K562 (cell line): ENCODE results near the gene DPM1. TPM values are rescaled to one million over a fixed set of nuclear protein-coding genes. Genes with fewer than 3 reads are reported as not detected.

Source experiments
- ATAC-seq: fragments of 200-7000 bp; cut with Tn5 transposase; 3 replicates; pipeline ENCODE4 v1.9.1; 2020; ENCODE audit warnings: moderate library complexity
- BruUV-seq: library from RNA; stranded (reverse); fragments of 400-500 nt; replicated peaks from 2 replicates; lab custom pipeline; 2021; lab: Mats Ljungman, UMichigan
- CTCF ChIA-PET: fragments of 300-600 bp; formaldehyde crosslinking; extraction: SDS; loops from one replicate; lab custom pipeline; 2021; ENCODE audit warnings: low intra/inter-chr PET ratio; lab: Yijun Ruan, JAX
- POLR2A ChIA-PET: fragments of 300-600, 350-650 bp; sonication (Branson Sonifier 250); formaldehyde crosslinking; extraction: SDS; loops from one replicate; lab custom pipeline; 2021; ENCODE audit warnings: antibody characterized with exemption, inconsistent platforms; lab: Yijun Ruan, JAX
- DNase-seq, 4 experiments: peaks; one replicate each; pipeline versions ENCODE4 v3.0.0 to v3.0.0-alpha.2; 2011 to 2018; ENCODE audit warnings: low spot score in 3 of 4, mixed read lengths in 3 of 4; ENCODE audit errors: extremely low read depth in 1 of 4
- FAIRE-seq: peaks from 2 replicates; lab custom pipeline; 2011; peaks lifted over from hg19 to GRCh38; lab: Jason Lieb, UNC
- H2AFZ ChIP-seq: 2 replicates; pipeline ENCODE4 v1.6.0; 2011; ENCODE audit warnings: low read depth, low read length, control low read depth, inconsistent platforms
- H3K27ac ChIP-seq: fragments of 200-600 bp; 3 replicates; pipeline ENCODE4 v1.8.0; 2011; ENCODE audit warnings: low read depth, mild to moderate bottlenecking, control low read depth, inconsistent platforms, low read length, moderate library complexity, mixed read lengths; ENCODE audit errors: extremely low read depth
- H3K27me3 ChIP-seq, 2 experiments: fragments of 300-600 bp in 1 of 2; 2 replicates in 1 of 2; 3 replicates in 1 of 2; pipeline versions ENCODE4 v1.6.0 to v1.8.0; 2011; ENCODE audit warnings: inconsistent platforms in 2 of 2, low read length in 2 of 2, mild to moderate bottlenecking in 1 of 2, mixed read lengths in 1 of 2, moderate library complexity in 1 of 2; ENCODE audit not compliant: control insufficient read depth in 2 of 2, insufficient read depth in 2 of 2
- H3K36me3 ChIP-seq: fragments of 300-600 bp; 3 replicates; pipeline ENCODE4 v1.8.0; 2011; ENCODE audit warnings: mild to moderate bottlenecking, low read length, inconsistent platforms; ENCODE audit not compliant: control insufficient read depth, insufficient read depth
- H3K4me1 ChIP-seq, 2 experiments: fragments of 200-600 bp in 1 of 2; replicated peaks in 1 of 2; 2 replicates in 1 of 2; 3 replicates in 1 of 2; pipeline versions ENCODE4 v1.5.1 to v1.8.0; 2011; ENCODE audit warnings: inconsistent platforms in 2 of 2, low read length in 2 of 2, mild to moderate bottlenecking in 1 of 2, mixed read lengths in 1 of 2, moderate library complexity in 1 of 2; ENCODE audit not compliant: control insufficient read depth in 2 of 2, insufficient read depth in 2 of 2
- H3K4me2 ChIP-seq: 2 replicates; pipeline ENCODE4 v1.6.1; 2011; ENCODE audit warnings: low read length, control low read depth, inconsistent platforms, mixed read lengths; ENCODE audit not compliant: insufficient read depth
- H3K4me3 ChIP-seq: fragments of 200-600 bp; sonication (generic), shearing (Covaris generic); 2 replicates; pipeline ENCODE4 v1.5.1; 2016; ENCODE audit warnings: control low read depth, inconsistent platforms
- H3K79me2 ChIP-seq: fragments of 200-600 bp; 3 replicates; pipeline ENCODE4 v1.8.0; 2011; ENCODE audit warnings: low read length, inconsistent platforms; ENCODE audit not compliant: control insufficient read depth, insufficient read depth
- H3K9ac ChIP-seq, 2 experiments: 2 replicates each; pipeline versions ENCODE4 v1.6.0 to v1.6.1; 2011; ENCODE audit warnings: low read depth in 2 of 2, low read length in 2 of 2, control low read depth in 1 of 2, inconsistent platforms in 1 of 2, mild to moderate bottlenecking in 1 of 2, mixed read lengths in 1 of 2; ENCODE audit not compliant: insufficient read depth in 1 of 2
- H3K9me1 ChIP-seq: one replicate; pipeline ENCODE4 v1.6.0; 2011; ENCODE audit warnings: inconsistent platforms, mild to moderate bottlenecking, low read length, moderate library complexity; ENCODE audit not compliant: control insufficient read depth, insufficient read depth
- H3K9me3 ChIP-seq: replicated peaks from 2 replicates; pipeline ENCODE4 v1.5.1; 2011; ENCODE audit warnings: low read depth, low read length, inconsistent platforms; ENCODE audit not compliant: control insufficient read depth, insufficient read depth
- H4K20me1 ChIP-seq: replicated peaks from 2 replicates; pipeline ENCODE4 v1.6.1; 2011; ENCODE audit warnings: low read length, inconsistent platforms, mixed read lengths; ENCODE audit not compliant: control insufficient read depth, insufficient read depth
- EHMT2 ChIP-seq: fragments of 450-650 bp; IDR thresholded peaks from 2 replicates; pipeline ENCODE4 v1.6.1; 2018; ENCODE audit warnings: antibody characterized with exemption
- EP300 ChIP-seq: IDR thresholded peaks from 2 replicates; pipeline ENCODE4 v1.6.1; 2012; ENCODE audit warnings: low read length, improper control_type of control experiment
- FOXK1 ChIP-seq: sonication (generic); formaldehyde crosslinking; IDR thresholded peaks from 2 replicates; pipeline ENCODE4 v1.8.0; 2022; ENCODE audit warnings: missing genetic modification reagents, mild to moderate bottlenecking, borderline replicate concordance
- LCOR ChIP-seq: sonication (generic); formaldehyde crosslinking; IDR thresholded peaks from 2 replicates; pipeline ENCODE4 v1.8.0; 2022; ENCODE audit warnings: mild to moderate bottlenecking, missing genetic modification reagents
- NCOA6 ChIP-seq: fragments of 450-650 bp; IDR thresholded peaks from 2 replicates; pipeline ENCODE4 v1.6.1; 2017; ENCODE audit warnings: mild to moderate bottlenecking
- NRF1 ChIP-seq, 2 experiments: fragments of 450-650 bp; IDR thresholded peaks in 1 of 2; conservative IDR thresholded peaks in 1 of 2; 2 replicates each; pipeline ENCODE4 v1.6.1; 2014; ENCODE audit warnings: mild to moderate bottlenecking in 2 of 2
- STAT5A ChIP-seq: IDR thresholded peaks from 2 replicates; pipeline ENCODE4 v1.6.1; 2012; ENCODE audit warnings: low read length, inconsistent platforms, borderline replicate concordance
- ZBTB40 ChIP-seq, 2 experiments: fragments of 450-650 bp in 1 of 2; sonication (generic) in 1 of 2; formaldehyde crosslinking in 1 of 2; IDR thresholded peaks; 2 replicates each; pipeline versions ENCODE4 v1.7.1 to v1.9.0; 2016 to 2022; ENCODE audit warnings: inconsistent platforms in 1 of 2, mild to moderate bottlenecking in 1 of 2, missing genetic modification reagents in 1 of 2
- ZNF395 ChIP-seq: fragments of 200-800 bp; sonication (Bioruptor generic); IDR thresholded peaks from 2 replicates; pipeline ENCODE4 v1.6.1; 2017; ENCODE audit warnings: missing genetic modification characterization, missing compliant biosample characterization
- ZNF644 ChIP-seq: fragments of 200-800 bp; sonication (Bioruptor generic); IDR thresholded peaks from 2 replicates; pipeline ENCODE4 v1.6.1; 2016; ENCODE audit warnings: low read depth, missing genetic modification characterization, missing compliant biosample characterization
- WGBS: fragments of 100-300 bp; shearing (Covaris generic); methylation state at CpG from one replicate; pipeline ENCODE4 v1.1.6; 2016; ENCODE audit warnings: low coverage, mixed read lengths; ENCODE audit not compliant: insufficient coverage; ENCODE audit errors: missing lambda C conversion rate; 5-methylcytosine and 5-hydroxymethylcytosine counted together
- in situ Hi-C: fragments of 300-500 bp; cut with MboI; formaldehyde crosslinking; loops from 4 replicates; pipeline ENCODE4 v1.15.0; 2018; ENCODE audit warnings: inconsistent platforms, mixed read lengths
- intact Hi-C: fragments of 100-400 bp; cut with micrococcal nuclease; formaldehyde crosslinking; loops from 2 replicates; pipeline ENCODE4 v1.14.2; 2022
- polyA plus RNA-seq, 8 experiments: library from polyadenylated mRNA; depleted of rRNA in 4 of 8; stranded (reverse) in 5 of 8; unstranded in 3 of 8; fragments of >200 nt; fragmentation: Nextera tagmentation in 2 of 8; fragmentation: Illumina TruSeq in 1 of 8; extraction: Ambion mirVana in 2 of 8; extraction: Trizol in 1 of 8; gene quantifications; 2 replicates each; pipeline versions ENCODE4 v1.2.1 to v1.2.3, GENCODE V29; 2011 to 2014; ENCODE audit warnings: inconsistent platforms in 1 of 8, missing spikeins in 1 of 8
- total RNA-seq, 7 experiments: library from RNA; depleted of rRNA in 6 of 7; stranded (reverse); fragments of >200 nt in 6 of 7; fragmentation: Illumina TruSeq in 2 of 7; extraction: Trizol in 2 of 7; gene quantifications; 2 replicates each; pipeline versions ENCODE4 v1.2.1 to v1.2.3, GENCODE V29; 2011 to 2021; ENCODE audit warnings: low replicate concordance in 1 of 7

DPM1 gene
- total and polyA plus RNA-seq, 9 of the 15 experiments (the other 6 are each of a cell fraction or from before 2014, with no cell fraction given) = 75.2 to 190 (median 153) TPM

- TF ChIP-seq ZNF395 (CRISPR knock-in tag) (no peak), NCOA6 (no peak)
These were observed 48.9 kb downstream of the DPM1 start (continued) for GRCh38 chr20:50909413-50909812.

- no peak overlapping the region for H3K4me3 ChIP-seq
- H2AFZ ChIP-seq = no peak overlapping the region
- peak overlapping the region; percentile 83 for H3K27ac ChIP-seq
- peaks cover 90% of the 10 kb centered on the region for H3K79me2 ChIP-seq
- no peaks in the 10 kb centered on the region for H3K27me3 ChIP-seq
- WGBS = 53% methylated on average over 6 of the region's 6 CpGs
- FAIRE-seq (no peak), ATAC-seq (peak; percentile 78), DNase-seq (peak in 1 of 4 experiments; percentile 54)
- POLR2A ChIA-PET = interaction anchor here (0.9 to 2.2 kb wide), 7 partner anchors 9 to 20 kb away, joined by 3 to 11 read pairs (median 4); no protein-coding TSS in a partner anchor
- BruUV-seq = no TSS peak
- H3K36me3 ChIP-seq = peaks cover 64% of the 10 kb centered on the region
- in situ Hi-C loops = no loop called here
- peaks cover 4 to 39% of the 10 kb centered on the region in 2 experiments for H3K4me1 ChIP-seq
- peaks cover 9% of the 10 kb centered on the region for H3K9me1 ChIP-seq
- peaks cover 21% of the 10 kb centered on the region; the same call in 1 of the 2 replicates for H4K20me1 ChIP-seq
- intact Hi-C loops = no loop called here
- no peaks in the 10 kb centered on the region for H3K9me3 ChIP-seq
- peak overlapping the region in 1 of 2 experiments; percentile 51; a peak in 2 of 4 replicates for H3K9ac ChIP-seq
- peak overlapping the region; percentile 74 for H3K4me2 ChIP-seq
- CTCF ChIA-PET = no interaction called here
- TF ChIP-seq EP300 (no peak), ZBTB40 (IDR thresholded peaks at IDR 0.05) (no peak), ZBTB40 (CRISPR knock-in tag; IDR thresholded peaks at IDR 0.05) (no peak), EHMT2 (0 out of 2 replicates have a peak, but pooled peaks have one; percentile 47), NRF1 (conservative IDR thresholded peaks at IDR 0.05 in 1 of 2, IDR thresholded peaks at IDR 0.05 in 1 of 2) (0 out of 4 replicates have a peak, but pooled peaks have one; percentile 13 to 15), ZNF644 (tag) (0 out of 2 replicates have a peak, but pooled peaks have one; percentile 6), LCOR (CRISPR knock-in tag) (no peak), STAT5A (no peak), FOXK1 (CRISPR knock-in tag) (no peak)
These were observed 54.2 kb downstream of the DPM1 start for GRCh38 chr20:50904067-50904570.
